ENCODE measurements around the gene MSI2. TPM values are rescaled to one million over a fixed set of nuclear protein-coding genes. Genes with fewer than 3 reads are reported as not detected.

The MSI2 gene
- total and polyA plus RNA-seq, 7 donors = 37.6 to 133 (median 87.1) TPM

- 62 to 79% (median 68%) methylated on average over 13 of the region's 13 CpGs for WGBS, 3 donors
- no peak for ATAC-seq
- Histone ChIP-seq H3K4me3 (no peak overlapping the region), H3K36me3 (ENCODE audit: insufficient read depth in 1 of 2, low read depth in 1 of 2) (no peaks in the 10 kb centered on the region), H3K9me3 (no peaks in the 10 kb centered on the region), H3K27ac (peak overlapping the region; percentile 14), H3K27me3 (ENCODE audit: insufficient read depth in 3 of 3, low read length in 2 of 3) (no peaks in the 10 kb centered on the region), H3K4me1 (peaks cover 71% of the 10 kb centered on the region)
- TF ChIP-seq CTCF (IDR thresholded peaks at IDR 0.05) = no peak
- intact Hi-C loops (cut with DNase I) = loop anchor here in 1 of 2 donors (5.0 kb wide), 1 partner anchor 244 kb away; no protein-coding TSS in a partner anchor
- no peak for DNase-seq
These were observed 229.9 kb downstream of the MSI2 start for GRCh38 chr17:57485916-57486881.

DNA sequence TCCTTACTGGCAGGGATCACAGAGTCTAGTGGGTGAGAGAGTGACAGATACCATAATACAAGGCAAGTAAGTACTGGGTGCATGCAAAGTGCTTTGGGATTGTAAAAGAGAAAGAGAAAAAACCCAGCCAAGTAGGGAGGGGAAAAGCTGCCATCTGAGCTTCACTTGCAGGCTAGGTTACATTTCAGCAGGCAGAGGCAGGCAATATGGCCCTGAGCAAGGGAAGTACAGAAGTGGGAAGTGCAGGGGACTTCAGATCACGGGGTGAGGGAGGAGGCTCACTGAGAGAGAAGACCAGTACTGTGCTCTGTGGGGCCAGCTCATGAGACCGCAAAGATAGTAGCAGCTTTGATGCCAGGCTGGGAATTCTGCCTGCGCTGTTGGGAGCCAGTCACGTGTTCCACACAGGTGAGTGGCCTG, 230.6 kb downstream of the MSI2 start:
- intact Hi-C loops (cut with DNase I) = loop anchor here in 1 of 2 donors (5.0 kb wide), 1 partner anchor 245 kb away; no protein-coding TSS in a partner anchor
- H3K9me3 ChIP-seq = no peaks in the 10 kb centered on the region
- H3K4me3 ChIP-seq = no peak overlapping the region
- H3K27me3 ChIP-seq (ENCODE audit: insufficient read depth in 3 of 3, low read length in 2 of 3) = no peaks in the 10 kb centered on the region
- H3K4me1 ChIP-seq = peaks cover 70% of the 10 kb centered on the region
- peak overlapping the region; percentile 14 for H3K27ac ChIP-seq
- TF ChIP-seq CTCF (IDR thresholded peaks at IDR 0.05) = no peak
- WGBS, 3 donors = 28 to 60% (median 35%) methylated on average over 4 of the region's 4 CpGs
- H3K36me3 ChIP-seq (ENCODE audit: insufficient read depth in 1 of 2, low read depth in 1 of 2) = no peaks in the 10 kb centered on the region
- DNase-seq (no peak), ATAC-seq (no peak)

- intact Hi-C loops (cut with DNase I) = loop anchor here in 1 of 2 donors (5.0 kb wide), 1 partner anchor 245 kb away; no protein-coding TSS in a partner anchor
- TF ChIP-seq CTCF (IDR thresholded peaks at IDR 0.05) = no peak
- Histone ChIP-seq H3K27ac (peak overlapping the region; percentile 14), H3K9me3 (no peaks in the 10 kb centered on the region), H3K36me3 (ENCODE audit: insufficient read depth in 1 of 2, low read depth in 1 of 2) (no peaks in the 10 kb centered on the region), H3K4me1 (peaks cover 66% of the 10 kb centered on the region), H3K4me3 (no peak overlapping the region), H3K27me3 (ENCODE audit: insufficient read depth in 3 of 3, low read length in 2 of 3) (no peaks in the 10 kb centered on the region)
- DNase-seq = no peak
- WGBS, 3 donors = 33 to 42% (median 33%) methylated on average over 5 of the region's 5 CpGs
- ATAC-seq = no peak
These were observed 231.2 kb downstream of the MSI2 start for GRCh38 chr17:57487573-57487972.

- Histone ChIP-seq H3K36me3 (ENCODE audit: insufficient read depth in 1 of 2, low read depth in 1 of 2) (no peaks in the 10 kb centered on the region), H3K27me3 (ENCODE audit: insufficient read depth in 3 of 3, low read length in 2 of 3) (no peaks in the 10 kb centered on the region), H3K27ac (peak overlapping the region; percentile 77), H3K4me1 (peaks cover 66% of the 10 kb centered on the region), H3K9me3 (no peaks in the 10 kb centered on the region), H3K4me3 (no peak overlapping the region)
- ATAC-seq (peak; percentile 40 to 84 (median 76)), DNase-seq (peak; percentile 31 to 79)
- intact Hi-C loops (cut with DNase I) = loop anchor here in 1 of 2 donors (5.0 kb wide), 1 partner anchor 247 kb away; no protein-coding TSS in a partner anchor
- no peak for TF ChIP-seq CTCF (IDR thresholded peaks at IDR 0.05)
- WGBS, 3 donors = 31 to 50% (median 35%) methylated on average over 9 of the region's 9 CpGs
These were observed 232.5 kb downstream of the MSI2 start for GRCh38 chr17:57488856-57489255.

Data from psoas muscle (tissue), 8 donors.